ENCODE data around the gene TSGA10.

The TSGA10 gene

DNA sequence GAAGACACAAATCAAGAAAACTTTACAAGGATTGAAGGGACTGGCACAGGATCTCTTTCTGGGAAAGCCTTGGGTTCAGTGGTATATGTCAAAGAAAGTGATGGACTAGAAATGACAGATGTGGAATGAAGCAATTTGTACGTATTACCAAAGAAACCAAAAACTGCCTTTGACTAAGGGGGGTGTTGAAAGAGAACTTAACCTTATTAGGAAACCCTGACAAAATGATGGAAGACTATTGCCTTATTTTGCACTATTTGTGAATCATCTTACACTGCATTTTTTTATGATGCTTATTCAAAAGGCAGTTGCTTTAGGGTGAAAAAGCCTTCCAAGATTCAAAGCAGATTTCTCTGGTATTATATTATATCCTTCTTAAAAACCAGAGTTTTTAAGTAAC is 4.0 kb downstream of the TSGA10 start:
- no peaks in the 10 kb centered on the region for H3K27me3 ChIP-seq (ENCODE audit: insufficient read depth, low read length, poor library complexity)
- H3K36me3 ChIP-seq (ENCODE audit: control insufficient read depth, insufficient read depth, low read length), result no peaks in the 10 kb centered on the region
- H2AK5ac ChIP-seq (ENCODE audit: low read length), result no peak overlapping the region
- H3K9ac ChIP-seq (ENCODE audit: low read length), result no peak overlapping the region
- H3K27ac ChIP-seq (ENCODE audit: low read depth, low read length), result no peak overlapping the region
- no CpG with 5 or more reads among the region's 1 CpG for WGBS (ENCODE audit: extremely low coverage, insufficient coverage, low lambda C conversion rate)
- no peak overlapping the region for H3K56ac ChIP-seq (ENCODE audit: low read length)
- H3K4me3 ChIP-seq (ENCODE audit: low read length), result no peak overlapping the region
- H4K8ac ChIP-seq (ENCODE audit: low read depth, low read length), result no peak overlapping the region
- no peak overlapping the region for H2BK120ac ChIP-seq (ENCODE audit: low read depth, low read length)
- no peaks in the 10 kb centered on the region for H3K79me2 ChIP-seq (ENCODE audit: control insufficient read depth, insufficient read depth, low read length)
- H3K23ac ChIP-seq (ENCODE audit: low read length), result no peak overlapping the region
- no peaks in the 10 kb centered on the region for H3K79me1 ChIP-seq (ENCODE audit: low read length)
- no peak overlapping the region for H2BK15ac ChIP-seq (replicated peaks; ENCODE audit: low read depth)
- H3K4ac ChIP-seq (ENCODE audit: low read depth, low read length), result no peak overlapping the region
- H4K5ac ChIP-seq (ENCODE audit: low read length), result no peak overlapping the region
- no peak overlapping the region for H3K4me2 ChIP-seq (ENCODE audit: low read length)
- H3K4me1 ChIP-seq (ENCODE audit: control insufficient read depth, low read depth, low read length), result peaks cover 2% of the 10 kb centered on the region
- H3K18ac ChIP-seq (ENCODE audit: low read length), result no peak overlapping the region
- no peak overlapping the region for H2BK5ac ChIP-seq (ENCODE audit: low read length)
- no peak for DNase-seq

DNA sequence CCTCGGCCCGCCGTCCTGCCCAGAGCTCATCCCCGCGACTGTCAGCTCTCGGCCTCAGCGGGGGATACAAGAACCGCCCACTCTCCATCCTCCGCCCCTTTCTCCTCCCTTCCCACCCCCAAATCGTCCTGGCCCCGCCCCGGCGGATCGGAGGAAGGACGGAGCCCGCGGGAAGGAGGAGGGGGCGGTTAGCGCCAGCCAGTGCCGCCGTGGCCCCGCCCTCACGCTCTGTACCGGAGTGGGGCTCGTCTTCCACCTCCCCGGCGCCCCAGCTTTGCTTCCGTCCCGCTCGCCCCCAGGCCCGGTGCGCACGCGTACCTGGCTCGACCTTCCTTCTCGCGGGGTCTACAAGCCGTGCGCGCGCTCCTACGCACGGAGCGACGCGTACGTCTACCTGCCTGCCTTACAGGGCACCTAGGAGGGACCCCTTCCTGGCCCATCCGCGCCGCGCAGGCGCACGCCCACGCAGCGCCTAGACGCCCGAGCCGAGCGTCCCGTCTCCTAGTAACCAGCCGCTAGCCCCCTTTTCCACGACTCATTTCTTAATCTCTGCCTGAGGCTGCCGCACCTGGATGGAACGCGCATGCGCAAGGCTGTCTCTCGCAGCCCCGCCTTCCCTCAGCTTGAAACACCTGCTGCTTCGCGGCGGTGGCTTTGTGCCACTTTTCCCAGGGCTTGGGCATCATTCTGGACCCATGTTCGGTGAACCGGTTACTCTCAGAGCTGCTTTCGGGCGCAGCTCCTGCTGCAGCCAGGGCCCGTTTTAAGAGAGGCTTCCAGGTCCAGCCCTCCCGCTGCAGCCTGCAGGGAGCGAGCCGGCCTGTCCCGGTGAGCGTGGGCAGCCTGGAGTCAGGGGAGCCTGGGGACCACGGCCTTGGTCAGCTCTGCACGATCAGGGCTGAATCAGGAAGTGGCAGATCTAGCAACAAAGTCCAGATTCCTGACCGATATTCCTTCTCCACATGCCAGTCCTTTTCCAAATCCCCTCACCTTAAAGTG is 13.3 kb downstream of the TSGA10 start, which contains the start of gene C2orf15:
TSS of gene C2orf15 (plus strand) at position 598 of the 999 bp plus-strand sequence. CDS start 8,852 bp downstream, outside the sequence.
- H2AK5ac ChIP-seq (ENCODE audit: low read length), result no peak within 1 kb of the TSS
- H4K8ac ChIP-seq (ENCODE audit: low read depth, low read length), result no peak within 1 kb of the TSS
- peak within 1 kb of the TSS; percentile 45 for H3K27ac ChIP-seq (ENCODE audit: low read depth, low read length)
- no peak within 1 kb of the TSS for H3K23ac ChIP-seq (ENCODE audit: low read length)
- H3K9ac ChIP-seq (ENCODE audit: low read length), result peak within 1 kb of the TSS; percentile 78
- H3K4me1 ChIP-seq (ENCODE audit: control insufficient read depth, low read depth, low read length), result no peaks in the 10 kb centered on the region
- H3K79me1 ChIP-seq (ENCODE audit: low read length), result no peaks in the 10 kb centered on the region
- H3K4ac ChIP-seq (ENCODE audit: low read depth, low read length), result no peak within 1 kb of the TSS
- H3K36me3 ChIP-seq (ENCODE audit: control insufficient read depth, insufficient read depth, low read length), result no peaks in the 10 kb centered on the region
- H2BK120ac ChIP-seq (ENCODE audit: low read depth, low read length), result no peak within 1 kb of the TSS
- peak within 1 kb of the TSS; percentile 66 for H3K4me2 ChIP-seq (ENCODE audit: low read length)
- no peaks in the 10 kb centered on the region for H3K79me2 ChIP-seq (ENCODE audit: control insufficient read depth, insufficient read depth, low read length)
- H3K56ac ChIP-seq (ENCODE audit: low read length), result peak within 1 kb of the TSS; percentile 90
- H2BK15ac ChIP-seq (replicated peaks; ENCODE audit: low read depth), result no peak within 1 kb of the TSS
- no peak within 1 kb of the TSS for H4K5ac ChIP-seq (ENCODE audit: low read length)
- no peak within 1 kb of the TSS for H2BK5ac ChIP-seq (ENCODE audit: low read length)
- WGBS (ENCODE audit: extremely low coverage, insufficient coverage, low lambda C conversion rate), result no CpG with 5 or more reads among the region's 84 CpGs
- peak; percentile 96 for DNase-seq
- H3K18ac ChIP-seq (ENCODE audit: low read length), result no peak within 1 kb of the TSS
- H3K27me3 ChIP-seq (ENCODE audit: insufficient read depth, low read length, poor library complexity), result no peaks in the 10 kb centered on the region
- H3K4me3 ChIP-seq (ENCODE audit: low read length), result peak within 1 kb of the TSS; percentile 70

DNA sequence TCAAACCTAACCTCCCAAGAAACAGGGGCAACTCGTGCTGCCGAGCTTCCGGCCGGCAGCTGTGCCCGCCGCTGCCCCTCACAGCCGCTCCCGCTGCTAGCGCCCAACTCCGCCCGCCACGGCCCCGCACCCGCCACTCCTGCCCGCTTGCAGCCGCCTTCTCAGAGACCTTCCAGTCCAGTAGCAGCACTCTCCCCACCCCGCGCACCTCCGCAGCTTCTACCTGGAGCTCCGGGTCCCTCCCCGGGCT is 14.0 kb downstream of the TSGA10 start:
- peak overlapping the region; percentile 66 for H3K4me2 ChIP-seq (ENCODE audit: low read length)
- no peak overlapping the region for H4K8ac ChIP-seq (ENCODE audit: low read depth, low read length)
- peak overlapping the region; percentile 90 for H3K56ac ChIP-seq (ENCODE audit: low read length)
- WGBS (ENCODE audit: extremely low coverage, insufficient coverage, low lambda C conversion rate), result no CpG with 5 or more reads among the region's 21 CpGs
- H2AK5ac ChIP-seq (ENCODE audit: low read length), result no peak overlapping the region
- H3K79me2 ChIP-seq (ENCODE audit: control insufficient read depth, insufficient read depth, low read length), result no peaks in the 10 kb centered on the region
- H3K4me1 ChIP-seq (ENCODE audit: control insufficient read depth, low read depth, low read length), result no peaks in the 10 kb centered on the region
- H3K36me3 ChIP-seq (ENCODE audit: control insufficient read depth, insufficient read depth, low read length), result no peaks in the 10 kb centered on the region
- no peak overlapping the region for H2BK5ac ChIP-seq (ENCODE audit: low read length)
- no peaks in the 10 kb centered on the region for H3K79me1 ChIP-seq (ENCODE audit: low read length)
- H3K23ac ChIP-seq (ENCODE audit: low read length), result no peak overlapping the region
- H3K9ac ChIP-seq (ENCODE audit: low read length), result peak overlapping the region; percentile 78
- H3K27ac ChIP-seq (ENCODE audit: low read depth, low read length), result peak overlapping the region; percentile 45
- H2BK120ac ChIP-seq (ENCODE audit: low read depth, low read length), result no peak overlapping the region
- no peak overlapping the region for H4K5ac ChIP-seq (ENCODE audit: low read length)
- no peak overlapping the region for H2BK15ac ChIP-seq (replicated peaks; ENCODE audit: low read depth)
- no peak overlapping the region for H3K18ac ChIP-seq (ENCODE audit: low read length)
- no peak overlapping the region for H3K4ac ChIP-seq (ENCODE audit: low read depth, low read length)
- H3K4me3 ChIP-seq (ENCODE audit: low read length), result peak overlapping the region; percentile 70
- no peak for DNase-seq
- no peaks in the 10 kb centered on the region for H3K27me3 ChIP-seq (ENCODE audit: insufficient read depth, low read length, poor library complexity)

DNA sequence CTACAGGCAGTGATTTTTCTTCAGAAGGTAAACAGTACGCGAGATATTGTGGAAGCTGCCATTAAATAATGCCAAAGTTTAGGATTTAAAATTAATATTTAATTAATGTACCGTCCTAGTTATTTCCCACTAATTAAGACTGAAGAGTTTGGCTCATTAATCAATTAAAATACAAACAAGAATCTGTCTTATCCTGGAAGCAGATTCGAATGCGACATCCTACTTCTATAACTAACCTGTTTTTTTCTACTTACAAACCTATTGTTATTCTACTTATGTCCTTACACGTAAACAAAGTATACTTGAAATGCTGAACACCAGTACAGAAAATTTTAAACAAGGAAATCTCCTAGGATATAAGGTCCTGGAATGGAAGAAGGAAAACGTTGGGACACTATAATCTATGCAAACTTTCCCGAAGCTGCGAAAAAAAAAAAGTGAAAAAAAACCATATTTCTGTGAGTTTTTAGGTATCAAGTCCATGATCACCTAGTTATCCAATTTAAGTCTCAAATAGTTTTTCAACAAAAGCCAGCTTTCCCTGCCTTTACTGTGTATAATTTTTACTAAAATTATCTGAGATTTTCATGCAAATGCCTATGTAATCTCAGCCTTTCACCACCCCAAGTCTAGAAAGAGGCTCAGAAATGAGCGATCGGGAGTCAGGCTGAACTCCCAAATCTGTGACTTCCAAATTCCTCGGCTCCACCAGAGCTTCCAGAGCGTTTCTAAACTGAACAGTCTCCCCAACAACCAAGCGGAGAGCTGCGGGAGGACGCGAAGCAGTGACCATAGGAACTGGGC is 14.5 kb downstream of the TSGA10 start:
- Histone ChIP-seq H3K4me2 (ENCODE audit: low read length) (peak overlapping the region; percentile 66), H3K79me2 (ENCODE audit: control insufficient read depth, insufficient read depth, low read length) (no peaks in the 10 kb centered on the region), H3K27ac (ENCODE audit: low read depth, low read length) (no peak overlapping the region), H4K5ac (ENCODE audit: low read length) (no peak overlapping the region), H3K56ac (ENCODE audit: low read length) (peak overlapping the region; percentile 90), H3K4me3 (ENCODE audit: low read length) (peak overlapping the region; percentile 70), H3K4me1 (ENCODE audit: control insufficient read depth, low read depth, low read length) (no peaks in the 10 kb centered on the region), H2BK5ac (ENCODE audit: low read length) (no peak overlapping the region), H2AK5ac (ENCODE audit: low read length) (no peak overlapping the region), H3K9ac (ENCODE audit: low read length) (peak overlapping the region; percentile 78), H3K18ac (ENCODE audit: low read length) (no peak overlapping the region), H4K8ac (ENCODE audit: low read depth, low read length) (no peak overlapping the region), H3K27me3 (ENCODE audit: insufficient read depth, low read length, poor library complexity) (no peaks in the 10 kb centered on the region), H3K36me3 (ENCODE audit: control insufficient read depth, insufficient read depth, low read length) (no peaks in the 10 kb centered on the region), H3K4ac (ENCODE audit: low read depth, low read length) (no peak overlapping the region), H3K79me1 (ENCODE audit: low read length) (no peaks in the 10 kb centered on the region), H2BK15ac (replicated peaks; ENCODE audit: low read depth) (no peak overlapping the region), H2BK120ac (ENCODE audit: low read depth, low read length) (no peak overlapping the region), H3K23ac (ENCODE audit: low read length) (no peak overlapping the region)
- DNase-seq, result no peak
- WGBS (ENCODE audit: extremely low coverage, insufficient coverage, low lambda C conversion rate), result no CpG with 5 or more reads among the region's 17 CpGs

DNA sequence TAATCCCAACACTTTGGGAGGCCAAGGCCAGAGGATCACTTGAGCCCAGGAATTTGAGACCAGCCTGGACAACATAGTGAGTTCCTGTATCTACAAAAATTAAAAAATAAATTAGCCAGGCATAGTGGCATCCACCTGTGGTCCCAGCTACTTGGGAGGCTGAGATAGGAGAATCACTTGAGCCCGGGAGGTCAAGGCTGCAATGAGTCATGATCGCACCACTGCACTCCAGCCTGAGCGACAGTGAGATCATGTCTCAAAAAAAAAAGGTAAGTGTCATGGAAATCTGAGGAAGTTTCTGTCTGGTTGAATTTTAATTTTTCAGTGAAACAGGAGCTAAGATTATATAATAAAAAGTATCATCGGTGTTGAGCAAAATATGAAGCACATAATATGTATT is 15.7 kb downstream of the TSGA10 start:
- H2AK5ac ChIP-seq (ENCODE audit: low read length), result no peak overlapping the region
- no peak overlapping the region for H3K9ac ChIP-seq (ENCODE audit: low read length)
- H3K4me2 ChIP-seq (ENCODE audit: low read length), result no peak overlapping the region
- no peak overlapping the region for H3K27ac ChIP-seq (ENCODE audit: low read depth, low read length)
- no peak overlapping the region for H2BK120ac ChIP-seq (ENCODE audit: low read depth, low read length)
- H2BK15ac ChIP-seq (replicated peaks; ENCODE audit: low read depth), result no peak overlapping the region
- DNase-seq, result no peak
- WGBS (ENCODE audit: extremely low coverage, insufficient coverage, low lambda C conversion rate), result no CpG with 5 or more reads among the region's 4 CpGs
- no peak overlapping the region for H3K18ac ChIP-seq (ENCODE audit: low read length)
- H2BK5ac ChIP-seq (ENCODE audit: low read length), result no peak overlapping the region
- H3K79me2 ChIP-seq (ENCODE audit: control insufficient read depth, insufficient read depth, low read length), result no peaks in the 10 kb centered on the region
- H3K4me1 ChIP-seq (ENCODE audit: control insufficient read depth, low read depth, low read length), result no peaks in the 10 kb centered on the region
- no peaks in the 10 kb centered on the region for H3K27me3 ChIP-seq (ENCODE audit: insufficient read depth, low read length, poor library complexity)
- no peak overlapping the region for H3K4me3 ChIP-seq (ENCODE audit: low read length)
- H3K36me3 ChIP-seq (ENCODE audit: control insufficient read depth, insufficient read depth, low read length), result no peaks in the 10 kb centered on the region
- no peak overlapping the region for H3K4ac ChIP-seq (ENCODE audit: low read depth, low read length)
- no peaks in the 10 kb centered on the region for H3K79me1 ChIP-seq (ENCODE audit: low read length)
- H4K8ac ChIP-seq (ENCODE audit: low read depth, low read length), result no peak overlapping the region
- H3K23ac ChIP-seq (ENCODE audit: low read length), result no peak overlapping the region
- H3K56ac ChIP-seq (ENCODE audit: low read length), result no peak overlapping the region
- no peak overlapping the region for H4K5ac ChIP-seq (ENCODE audit: low read length)
